Glutamatergic neuron (in vitro differentiated cells): ENCODE data around the gene BICRAL. TPM values are rescaled to one million over a fixed set of nuclear protein-coding genes. Genes with fewer than 3 reads are reported as not detected.

Source experiments
- total RNA-seq: library from RNA; stranded (reverse); fragmentation: NEBNext Ultra II Directional; extraction: Animal tissue kit (Norgen Biotek cat#: 25700); gene quantifications from one replicate; pipeline ENCODE4 v1.2.1, GENCODE V29; 2021; ENCODE audit not compliant: unreplicated experiment

Gene BICRAL
- total RNA-seq, 1 donor from 2014 or later, result 11.0 TPM

Other genes starting within 250 kb of the BICRAL start
- gene UBR2, start 218.0 kb upstream of the BICRAL start, total RNA-seq, result 32.3 TPM
- gene PRPH2, start 59.5 kb upstream of the BICRAL start, total RNA-seq, result not detected
- gene TBCC, start 35.9 kb upstream of the BICRAL start, total RNA-seq, result 35.2 TPM
- 80.2 TPM for gene RPL7L1, start 97.6 kb downstream of the BICRAL start, total RNA-seq
- gene PTCRA, start 134.0 kb downstream of the BICRAL start, total RNA-seq, result not detected
- 36.8 TPM for gene CNPY3, start 147.4 kb downstream of the BICRAL start, total RNA-seq
- 0.54 TPM for gene GNMT, start 178.7 kb downstream of the BICRAL start, total RNA-seq
- gene PEX6, start 197.1 kb downstream of the BICRAL start, total RNA-seq, result 13.8 TPM
- 59.1 TPM for gene PPP2R5D, start 202.5 kb downstream of the BICRAL start, total RNA-seq
- gene MEA1, start 231.9 kb downstream of the BICRAL start, total RNA-seq, result 42.7 TPM
- gene KLHDC3, start 232.2 kb downstream of the BICRAL start, total RNA-seq, result 119 TPM
- gene RRP36, start 239.6 kb downstream of the BICRAL start, total RNA-seq, result 109 TPM